Esophagus squamous epithelium (tissue), 4 donors: Measurements from ENCODE around the gene USP30.

Experiments
- POLR2A ChIP-seq, 4 donors: fragments of 450-650 bp; IDR thresholded peaks; one replicate each; pipeline ENCODE4 v1.6.1; 2017; ENCODE audit warnings: antibody characterized with exemption in 4 of 4, mild to moderate bottlenecking in 4 of 4, moderate library complexity in 3 of 4
- TF ChIP-seq, protein P1 (sequence below), 6 experiments: fragments of 450-650 bp in 4 of 6; fragments of 200-600 bp in 2 of 6; sonication (generic) in 2 of 6; IDR thresholded peaks; one replicate each; pipeline ENCODE4 v1.5.1; 2016 to 2019; ENCODE audit warnings: antibody characterized with exemption in 6 of 6, mild to moderate bottlenecking in 4 of 6, moderate library complexity in 4 of 6

DNA sequence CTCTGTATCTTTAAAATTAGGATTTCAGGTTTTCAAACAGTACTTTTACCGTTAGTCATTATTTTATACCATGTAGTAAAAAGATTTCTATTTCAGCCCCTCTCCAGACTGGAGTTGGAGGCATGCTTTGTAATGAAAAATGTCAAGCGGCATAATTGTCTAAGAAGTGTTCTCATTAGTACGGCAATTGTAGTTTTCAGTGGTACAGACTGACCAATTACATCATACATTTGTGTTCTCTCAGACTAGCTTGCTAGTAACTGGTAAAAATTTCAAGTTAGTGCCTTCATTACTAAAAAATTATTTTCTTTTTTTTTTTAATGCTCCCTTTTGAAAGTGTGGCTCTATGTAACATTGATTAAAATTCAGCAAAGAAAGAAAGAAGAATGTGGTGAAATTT, 4.5 kb downstream of the USP30 start:
- TF ChIP-seq, protein P1, sequence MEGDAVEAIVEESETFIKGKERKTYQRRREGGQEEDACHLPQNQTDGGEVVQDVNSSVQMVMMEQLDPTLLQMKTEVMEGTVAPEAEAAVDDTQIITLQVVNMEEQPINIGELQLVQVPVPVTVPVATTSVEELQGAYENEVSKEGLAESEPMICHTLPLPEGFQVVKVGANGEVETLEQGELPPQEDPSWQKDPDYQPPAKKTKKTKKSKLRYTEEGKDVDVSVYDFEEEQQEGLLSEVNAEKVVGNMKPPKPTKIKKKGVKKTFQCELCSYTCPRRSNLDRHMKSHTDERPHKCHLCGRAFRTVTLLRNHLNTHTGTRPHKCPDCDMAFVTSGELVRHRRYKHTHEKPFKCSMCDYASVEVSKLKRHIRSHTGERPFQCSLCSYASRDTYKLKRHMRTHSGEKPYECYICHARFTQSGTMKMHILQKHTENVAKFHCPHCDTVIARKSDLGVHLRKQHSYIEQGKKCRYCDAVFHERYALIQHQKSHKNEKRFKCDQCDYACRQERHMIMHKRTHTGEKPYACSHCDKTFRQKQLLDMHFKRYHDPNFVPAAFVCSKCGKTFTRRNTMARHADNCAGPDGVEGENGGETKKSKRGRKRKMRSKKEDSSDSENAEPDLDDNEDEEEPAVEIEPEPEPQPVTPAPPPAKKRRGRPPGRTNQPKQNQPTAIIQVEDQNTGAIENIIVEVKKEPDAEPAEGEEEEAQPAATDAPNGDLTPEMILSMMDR (IDR thresholded peaks at IDR 0.05), result no peak
- TF ChIP-seq POLR2A (IDR thresholded peaks at IDR 0.05), result no peak
